Left lung (tissue), 10 donors: Measurements from ENCODE around the gene BAIAP3. TPM values are rescaled to one million over a fixed set of nuclear protein-coding genes. Genes with fewer than 3 reads are reported as not detected.

Experiments used
- ATAC-seq: fragments of 200-7000 bp; cut with Tn5 transposase; one replicate; pipeline ENCODE4 v1.9.1; 2020; ENCODE audit warnings: moderate library complexity
- DNase-seq, 4 donors: peaks; one replicate each; pipeline ENCODE4 v3.0.0-alpha.2; 2013 to 2020
- H3K27ac ChIP-seq, 2 donors: fragments of 200-600 bp; sonication (generic) in 1 of 2; one replicate each; pipeline versions ENCODE4 v1.5.0 to v1.8.0; 2020 to 2021
- H3K27me3 ChIP-seq, 2 donors: fragments of 200-600 bp; sonication (generic) in 1 of 2; one replicate each; pipeline versions ENCODE4 v1.5.0 to v1.8.0; 2020 to 2021
- H3K36me3 ChIP-seq, 2 donors: fragments of 200-600 bp; sonication (generic) in 1 of 2; one replicate each; pipeline versions ENCODE4 v1.5.0 to v1.8.0; 2020 to 2021
- H3K4me1 ChIP-seq, 2 donors: fragments of 200-600 bp; one replicate each; pipeline ENCODE4 v1.8.0; 2021
- H3K4me3 ChIP-seq, 2 donors: fragments of 200-600 bp; sonication (generic) in 1 of 2; one replicate each; pipeline versions ENCODE4 v1.5.0 to v1.8.0; 2020 to 2021; ENCODE audit warnings: mild to moderate bottlenecking in 1 of 2
- H3K9me3 ChIP-seq, 2 donors: fragments of 200-600 bp; sonication (generic) in 1 of 2; one replicate each; pipeline versions ENCODE4 v1.5.0 to v1.8.0; 2020 to 2021
- CTCF ChIP-seq, 2 donors: fragments of 200-600 bp; sonication (generic) in 1 of 2; IDR thresholded peaks; one replicate each; pipeline versions ENCODE4 v1.5.0 to v1.8.0; 2021; ENCODE audit warnings: antibody characterized with exemption in 2 of 2
- intact Hi-C, 2 donors: fragments of 100-400 bp; cut with DNase I; formaldehyde crosslinking; loops; one replicate each; pipeline versions ENCODE4 v1.11.2 to v1.14.2; 2022
- polyA plus RNA-seq, 6 donors: library from polyadenylated mRNA; unstranded; fragments of 120-200 nt; gene quantifications; one replicate each; pipeline ENCODE4 v1.2.1, GENCODE V29; 2013; ENCODE audit not compliant: insufficient read length in 6 of 6
- total RNA-seq, 2 donors: library from RNA; stranded (reverse); fragmentation: NEBNext Ultra II Directional; extraction: Animal tissue kit (Norgen Biotek cat#: 25700); gene quantifications; one replicate each; pipeline ENCODE4 v1.2.1, GENCODE V29; 2021
- donor health status: DM: no; HTN: yes; CAD: no.
- donor health status: DM: no; HTN: no; CAD: no.

The BAIAP3 gene
- total and polyA plus RNA-seq, 8 donors, result 1.4 to 8.3 (median 4.2) TPM

GRCh38 chr16:1366712-1367299 is 33.4 kb downstream of the BAIAP3 start:
- intact Hi-C loops, result no loop called here
- Histone ChIP-seq H3K4me1 (no peaks in the 10 kb centered on the region), H3K9me3 (no peaks in the 10 kb centered on the region), H3K4me3 (no peak overlapping the region), H3K27me3 (no peaks in the 10 kb centered on the region), H3K27ac (no peak overlapping the region), H3K36me3 (peaks cover 0 to 89% of the 10 kb centered on the region in 2 donors)
- no peak for TF ChIP-seq CTCF (IDR thresholded peaks at IDR 0.05)
- DNase-seq (peak in 1 of 4 donors; percentile 69), ATAC-seq (no peak)

- Histone ChIP-seq H3K27me3 (no peaks in the 10 kb centered on the region), H3K27ac (no peak overlapping the region), H3K36me3 (peaks cover 0 to 86% of the 10 kb centered on the region in 2 donors), H3K4me3 (no peak overlapping the region), H3K9me3 (no peaks in the 10 kb centered on the region), H3K4me1 (no peaks in the 10 kb centered on the region)
- TF ChIP-seq CTCF (IDR thresholded peaks at IDR 0.05), result no peak
- intact Hi-C loops, result no loop called here
- DNase-seq (peak in 1 of 4 donors; percentile 56), ATAC-seq (no peak)
These were observed 34.2 kb downstream of the BAIAP3 start for GRCh38 chr16:1367486-1368174.

GRCh38 chr16:1371054-1371978 is 37.9 kb downstream of the BAIAP3 start:
- ATAC-seq (no peak), DNase-seq (no peak)
- peaks cover 0 to 65% of the 10 kb centered on the region in 2 donors for H3K36me3 ChIP-seq
- no peak for TF ChIP-seq CTCF (IDR thresholded peaks at IDR 0.05)
- H3K9me3 ChIP-seq, result no peaks in the 10 kb centered on the region
- intact Hi-C loops, result no loop called here
- H3K4me3 ChIP-seq, result no peak overlapping the region
- no peaks in the 10 kb centered on the region for H3K4me1 ChIP-seq
- H3K27me3 ChIP-seq, result no peaks in the 10 kb centered on the region
- H3K27ac ChIP-seq, result no peak overlapping the region

GRCh38 chr16:1372292-1372950 is 39.0 kb downstream of the BAIAP3 start:
- Histone ChIP-seq H3K27ac (no peak overlapping the region), H3K27me3 (no peaks in the 10 kb centered on the region), H3K36me3 (peaks cover 0 to 56% of the 10 kb centered on the region in 2 donors), H3K4me1 (no peaks in the 10 kb centered on the region), H3K9me3 (no peaks in the 10 kb centered on the region), H3K4me3 (no peak overlapping the region)
- intact Hi-C loops, result no loop called here
- TF ChIP-seq CTCF (IDR thresholded peaks at IDR 0.05), result no peak
- ATAC-seq (no peak), DNase-seq (no peak)
